ENCODE data around the gene TMEM259. TPM values are rescaled to one million over a fixed set of nuclear protein-coding genes. Genes with fewer than 3 reads are reported as not detected.

The TMEM259 gene
- 182 TPM for total RNA-seq

DNA sequence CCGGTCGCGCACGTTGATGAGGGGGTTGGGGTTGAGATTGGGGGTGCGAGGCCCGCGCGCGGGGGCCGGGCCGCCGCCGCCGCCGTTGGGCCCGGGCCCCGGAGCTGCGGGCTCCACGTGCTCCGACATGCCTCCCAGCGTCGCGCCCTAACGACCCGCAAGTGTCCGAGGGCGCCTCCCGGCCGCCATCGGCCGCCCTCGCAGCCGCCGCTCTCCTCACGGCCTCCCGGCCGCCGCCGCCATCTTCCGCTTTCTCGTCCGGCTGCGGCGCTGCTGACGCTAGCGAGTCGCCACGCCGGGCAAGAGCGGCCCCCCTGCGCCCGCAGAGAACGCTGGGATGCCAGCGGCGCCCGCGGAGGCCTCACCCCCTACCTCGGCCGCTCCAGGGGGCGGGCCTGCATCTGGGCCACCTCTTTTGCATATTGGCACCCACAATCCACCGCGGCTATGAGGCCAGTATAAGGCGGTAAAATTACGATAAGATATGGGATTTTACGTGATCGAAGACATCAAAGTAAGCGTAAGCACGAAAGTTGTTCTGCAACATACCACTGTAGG lies at the start of gene TMEM259:
TSS of gene TMEM259 (minus strand) at position 256 of the 558 bp plus-strand sequence. CDS start at position 129, 127 bp downstream.
- peak; percentile 98 for DNase-seq (ENCODE audit: low spot score)

- DNase-seq (ENCODE audit: low spot score), result no peak
Measured at GRCh38 chr19:1070576-1070930, 49.6 kb upstream of the TMEM259 start.

DNA sequence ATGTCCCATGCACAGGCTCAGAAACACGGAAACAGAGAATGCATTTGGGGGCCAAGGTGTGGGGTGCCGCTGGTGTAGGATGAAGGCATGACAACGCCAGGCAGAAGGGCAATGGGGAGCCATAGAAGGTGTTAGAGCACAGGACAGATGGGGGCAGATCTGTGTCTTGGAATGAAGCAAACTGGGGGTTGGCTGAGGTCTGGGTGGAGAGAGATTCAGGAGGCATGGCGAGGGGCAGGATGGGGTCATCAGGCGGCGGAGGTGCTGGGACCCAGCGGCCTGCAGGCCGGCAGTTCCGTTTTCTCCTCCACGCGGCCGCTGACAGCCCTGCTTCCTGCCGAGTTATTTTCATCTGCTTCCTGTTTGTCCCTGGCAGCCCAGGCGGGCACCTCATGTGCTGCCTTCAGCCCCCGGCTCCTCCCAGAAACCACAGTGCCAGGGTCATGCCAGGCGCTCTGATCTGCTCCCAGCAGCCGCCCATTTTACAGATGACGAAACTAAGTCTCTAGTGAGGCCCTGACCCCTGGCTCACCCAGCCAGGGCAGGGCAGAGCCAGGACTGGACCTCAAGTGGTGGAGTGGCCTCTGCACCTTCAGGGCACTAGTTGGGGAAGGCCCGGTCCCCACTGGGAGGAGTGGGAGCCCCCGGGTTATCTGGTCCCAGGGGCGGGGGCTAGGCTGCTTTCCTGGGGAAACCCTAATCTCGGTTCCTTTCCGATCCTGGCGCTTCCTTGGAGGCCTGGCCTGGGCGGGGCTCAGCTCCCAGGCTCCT lies 48.3 kb upstream of the TMEM259 start:
- peak; percentile 72 for DNase-seq (ENCODE audit: low spot score)

GRCh38 chr19:1068009-1069001 lies 47.4 kb upstream of the TMEM259 start:
- DNase-seq (ENCODE audit: low spot score), result no peak

DNA sequence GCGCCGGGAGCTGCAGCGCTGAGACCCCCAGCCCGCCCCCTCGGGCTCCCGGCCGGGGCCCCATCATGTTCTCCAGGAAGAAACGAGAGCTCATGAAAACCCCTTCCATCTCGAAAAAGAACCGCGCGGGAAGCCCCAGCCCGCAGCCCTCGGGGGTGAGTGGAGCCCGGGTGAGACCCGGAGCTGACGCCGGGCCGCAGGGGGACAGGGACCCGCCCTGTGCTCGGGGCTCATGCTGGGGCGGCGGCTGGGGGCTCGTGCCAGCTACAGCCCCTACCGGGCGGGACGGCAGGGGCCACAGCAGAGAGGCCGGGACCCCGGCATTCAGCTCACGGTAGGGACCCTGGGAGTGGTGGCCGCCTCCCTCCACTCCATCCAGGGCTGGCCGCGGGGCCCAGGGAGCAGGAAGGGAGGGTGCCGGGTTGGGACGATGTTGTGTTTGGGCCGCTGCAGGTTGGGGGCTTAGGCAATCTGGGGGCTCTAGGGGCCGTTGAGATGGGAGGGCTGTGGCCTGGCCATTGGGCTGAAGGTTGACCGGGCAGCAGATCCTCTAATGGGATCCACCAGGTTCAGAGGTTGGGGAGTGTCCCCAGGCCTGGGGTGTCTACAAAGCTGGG lies 46.5 kb upstream of the TMEM259 start:
- DNase-seq (ENCODE audit: low spot score), result no peak

DNA sequence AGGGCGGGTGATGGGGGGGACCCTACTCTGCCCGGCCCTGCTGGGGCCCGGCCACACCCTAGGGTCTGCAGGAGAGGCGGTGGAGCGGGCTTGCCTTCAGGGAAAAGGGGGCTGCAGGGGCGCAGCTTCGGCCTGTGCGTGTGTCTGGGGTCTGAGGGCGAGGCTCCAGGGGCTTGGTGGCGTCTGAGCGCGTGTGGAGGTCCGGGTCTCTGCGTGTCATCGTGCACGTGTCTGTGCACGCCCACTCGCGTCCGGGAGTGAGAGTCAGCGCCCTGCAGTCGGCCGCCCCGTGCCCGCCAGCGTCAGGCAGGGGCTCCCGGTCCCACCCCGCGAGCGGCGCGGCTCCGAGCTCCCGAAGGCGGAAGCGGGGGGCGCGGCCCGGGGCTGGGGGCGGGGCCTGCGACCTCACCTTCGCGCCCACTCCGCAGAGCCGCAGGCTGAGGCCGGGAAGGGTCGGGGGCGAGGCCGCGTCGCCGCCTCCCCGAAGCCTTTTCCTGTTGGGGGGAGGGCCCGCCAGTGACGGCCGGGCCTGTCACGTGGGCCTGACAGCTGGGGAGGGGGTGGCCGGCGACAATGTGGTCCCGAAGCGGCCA lies 45.9 kb upstream of the TMEM259 start, which contains the start of gene ARHGAP45:
TSS of gene ARHGAP45 (plus strand) at position 420 of the 593 bp plus-strand sequence. CDS start 239 bp downstream, outside the sequence.
- no peak for DNase-seq (ENCODE audit: low spot score)

GRCh38 chr19:1066251-1066747 lies 45.4 kb upstream of the TMEM259 start:
- DNase-seq (ENCODE audit: low spot score), result no peak

DNA sequence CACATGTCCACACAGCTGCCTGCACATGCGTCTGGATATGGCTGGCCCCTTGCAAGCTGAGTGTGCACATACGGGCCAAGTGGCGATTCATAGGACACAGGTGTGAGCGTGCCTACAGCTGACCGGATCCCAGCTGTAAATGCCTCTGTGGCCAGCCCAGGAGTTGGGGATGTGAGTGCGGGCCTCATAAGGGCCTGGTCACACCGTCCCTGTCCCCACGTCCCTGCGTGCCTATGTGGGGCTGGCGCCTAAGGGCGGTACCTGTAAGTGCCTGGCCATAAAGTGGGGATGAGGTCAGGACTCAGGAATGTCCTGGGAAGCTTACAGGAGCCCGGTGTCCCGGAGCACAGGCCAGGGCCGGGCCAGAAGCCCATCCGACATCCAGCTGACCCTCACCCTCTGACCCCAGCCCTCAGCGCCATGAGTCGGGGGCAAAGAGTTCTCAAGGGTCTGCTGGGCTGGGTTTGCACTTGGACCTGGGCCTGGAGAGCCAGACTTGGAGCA lies 44.7 kb upstream of the TMEM259 start:
- no peak for DNase-seq (ENCODE audit: low spot score)

DNA sequence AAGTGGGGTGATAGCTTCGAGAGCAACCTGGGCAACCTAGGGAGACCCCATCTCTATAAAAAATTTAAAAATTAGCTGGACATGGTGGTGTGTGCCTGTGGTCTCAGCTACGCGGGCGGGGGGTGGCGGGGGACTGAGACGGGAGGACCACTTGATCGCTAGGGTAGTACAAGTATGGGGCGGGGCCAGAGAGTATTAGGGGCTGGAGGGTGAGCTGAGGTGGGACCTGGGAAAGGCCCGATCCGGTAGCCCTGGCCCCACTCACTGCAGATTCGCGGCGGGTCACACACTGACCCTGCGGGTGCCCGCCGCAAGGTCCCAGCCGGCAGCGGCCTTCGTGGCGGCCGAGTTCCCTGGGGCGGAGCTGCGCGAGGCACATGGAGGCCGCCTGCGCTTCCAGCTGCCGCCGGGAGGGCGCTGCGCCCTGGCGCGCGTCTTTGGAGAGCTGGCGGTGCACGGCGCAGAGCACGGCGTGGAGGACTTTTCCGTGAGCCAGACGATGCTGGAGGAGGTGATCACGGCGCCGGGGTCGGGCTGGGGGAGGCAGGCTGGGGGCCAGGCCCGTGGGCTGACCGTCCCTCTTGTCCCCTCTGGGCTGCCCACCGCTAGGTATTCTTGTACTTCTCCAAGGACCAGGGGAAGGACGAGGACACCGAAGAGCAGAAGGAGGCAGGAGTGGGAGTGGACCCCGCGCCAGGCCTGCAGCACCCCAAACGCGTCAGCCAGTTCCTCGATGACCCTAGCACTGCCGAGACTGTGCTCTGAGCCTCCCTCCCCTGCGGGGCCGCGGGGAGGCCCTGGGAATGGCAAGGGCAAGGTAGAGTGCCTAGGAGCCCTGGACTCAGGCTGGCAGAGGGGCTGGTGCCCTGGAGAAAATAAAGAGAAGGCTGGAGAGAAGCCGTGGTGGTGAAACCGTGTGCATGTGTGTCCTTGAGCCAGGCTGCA lies 44.0 kb upstream of the TMEM259 start:
- peak; percentile 62 for DNase-seq (ENCODE audit: low spot score)

DNA sequence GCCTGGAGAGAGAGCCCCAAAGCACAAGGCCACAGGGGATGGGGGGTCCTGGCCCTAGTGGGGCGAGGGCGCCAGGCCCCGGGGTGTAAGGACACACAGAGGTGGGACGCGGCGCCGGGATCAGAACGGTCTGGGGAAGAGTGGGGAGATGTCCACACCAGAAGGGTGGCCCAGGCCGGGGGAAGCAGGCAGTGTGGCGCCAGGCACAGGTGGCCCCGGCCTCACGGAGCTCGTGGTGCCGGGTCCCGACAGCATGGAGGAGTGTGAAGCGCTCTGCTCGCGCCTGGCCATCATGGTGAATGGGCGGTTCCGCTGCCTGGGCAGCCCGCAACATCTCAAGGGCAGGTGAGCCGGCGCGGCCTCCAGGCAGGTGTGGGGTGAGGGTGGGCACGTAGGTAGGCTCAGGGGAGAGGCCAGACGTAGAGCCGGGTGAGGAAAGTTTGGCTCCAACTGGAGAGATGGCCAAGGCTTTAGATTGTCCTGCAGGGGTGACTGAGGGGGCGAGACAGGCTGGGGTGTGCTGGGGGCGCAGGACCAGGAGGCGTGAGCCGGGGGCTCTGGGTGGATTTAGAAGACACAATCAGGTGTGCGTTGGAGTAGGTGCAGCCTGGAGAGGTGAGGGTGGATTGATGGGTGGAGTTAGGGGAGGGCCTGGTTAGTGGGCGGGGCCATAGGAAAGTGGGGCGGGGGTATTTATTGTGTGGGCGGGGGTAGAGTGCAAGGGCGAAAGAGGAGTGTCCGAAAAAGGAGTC lies 43.2 kb upstream of the TMEM259 start:
- DNase-seq (ENCODE audit: low spot score), result no peak

- no peak for DNase-seq (ENCODE audit: low spot score)
Measured at GRCh38 chr19:1063030-1063908, 42.3 kb upstream of the TMEM259 start.

DNA sequence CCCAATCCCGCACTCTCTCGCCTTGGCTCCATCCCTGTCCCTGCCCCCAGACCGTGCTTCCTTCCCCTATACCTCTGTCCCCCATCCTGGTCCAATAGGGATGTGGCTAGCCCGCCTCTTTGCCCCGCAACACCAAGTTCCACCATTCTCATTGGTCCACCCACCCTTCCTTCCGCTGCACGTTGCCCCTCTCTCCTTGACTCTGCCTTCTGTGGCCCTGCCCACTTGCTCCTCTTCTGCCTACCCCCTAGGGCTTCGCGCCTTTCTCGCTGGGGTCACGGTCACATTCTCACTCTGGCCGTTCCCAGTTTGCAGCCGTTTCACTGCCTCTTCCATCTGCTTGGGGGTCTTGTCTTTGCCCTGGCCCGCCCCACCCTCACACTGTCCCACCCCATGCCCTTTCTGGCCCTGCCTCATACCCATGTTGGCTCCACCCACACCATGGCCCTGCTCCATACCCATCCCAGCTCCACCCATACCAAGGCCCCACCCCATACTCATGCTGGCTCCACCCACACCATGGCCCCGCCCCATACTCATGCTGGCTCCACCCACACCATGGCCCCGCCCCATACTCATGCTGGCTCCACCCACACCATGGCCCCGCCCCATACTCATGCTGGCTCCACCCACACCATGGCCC lies 41.6 kb upstream of the TMEM259 start:
- DNase-seq (ENCODE audit: low spot score), result no peak

- no peak for DNase-seq (ENCODE audit: low spot score)
Measured at GRCh38 chr19:1061987-1062386, 41.1 kb upstream of the TMEM259 start.

- DNase-seq (ENCODE audit: low spot score), result no peak
Measured at GRCh38 chr19:1060689-1061088, 39.8 kb upstream of the TMEM259 start.

DNA sequence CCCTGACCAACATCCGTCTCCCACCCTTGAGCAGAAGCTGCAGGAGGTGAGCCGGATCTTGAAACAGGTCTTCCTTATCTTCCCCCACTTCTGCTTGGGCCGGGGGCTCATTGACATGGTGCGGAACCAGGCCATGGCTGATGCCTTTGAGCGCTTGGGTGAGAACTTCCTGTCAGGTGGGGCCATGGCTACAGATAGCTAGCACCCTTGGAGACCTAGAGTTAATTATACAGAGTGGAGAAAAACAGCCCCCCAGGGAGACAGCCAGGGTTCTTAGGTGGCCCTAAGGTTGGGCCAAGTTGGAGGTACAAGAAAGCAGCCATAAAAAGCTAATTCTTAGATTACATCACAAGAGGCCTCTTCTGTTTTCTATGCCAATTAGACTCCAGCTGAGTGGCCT lies 37.2 kb upstream of the TMEM259 start:
- DNase-seq (ENCODE audit: low spot score), result no peak

DNA sequence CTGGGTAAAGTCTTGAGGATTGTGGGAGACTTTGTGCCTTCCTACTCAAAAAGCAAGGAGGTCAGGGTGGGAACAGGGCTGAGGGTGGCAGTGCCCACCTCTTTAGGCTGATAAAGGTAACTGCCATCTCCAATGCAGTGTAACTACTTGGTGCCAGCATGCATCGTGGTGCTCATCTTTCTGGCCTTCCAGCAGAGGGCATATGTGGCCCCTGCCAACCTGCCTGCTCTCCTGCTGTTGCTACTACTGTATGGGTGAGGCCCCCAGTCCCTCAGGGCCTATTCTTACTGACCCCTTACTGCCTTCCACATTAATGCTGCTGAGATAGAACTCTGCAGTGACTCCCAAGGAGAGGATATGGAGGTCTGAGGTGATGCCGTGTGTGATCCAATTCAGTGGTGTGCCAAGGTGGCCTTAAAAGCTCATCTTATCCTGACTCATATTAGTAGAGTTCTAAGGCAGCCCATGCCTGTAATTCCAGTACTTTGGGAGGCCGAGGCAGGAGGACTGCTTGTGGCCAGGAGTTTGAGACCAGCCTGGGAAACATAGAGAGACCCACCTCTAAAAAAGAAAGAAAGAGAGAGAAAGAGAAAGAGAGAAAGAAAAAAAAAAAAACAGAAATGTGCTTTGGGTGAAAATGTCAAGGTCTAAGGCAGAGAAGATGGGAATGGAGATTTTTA lies 36.4 kb upstream of the TMEM259 start:
- no peak for DNase-seq (ENCODE audit: low spot score)

Data from mucosa of gallbladder (tissue), 1 donor.